HG03045 (cell line): ENCODE data around the gene AMHR2.

ENCODE experiments used
- ATAC-seq: cut with Tn5 transposase; IDR thresholded peaks from one replicate; pipeline ENCODE4 v1.9.1; 2021; ENCODE audit warnings: mild to moderate bottlenecking, moderate library complexity; ENCODE audit not compliant: unreplicated experiment

AMHR2 gene

GRCh38 chr12:53451661-53452158 is 28.1 kb downstream of the AMHR2 start, which contains the start of gene PCBP2:
PCBP2 (plus strand) TSS chr12:53452102; CDS start chr12:53454801, 2,699 bp downstream.
- peak; percentile 93 for ATAC-seq

GRCh38 chr12:53452159-53453077 is 28.8 kb downstream of the AMHR2 start:
- no peak for ATAC-seq

GRCh38 chr12:53453953-53454640 is 30.4 kb downstream of the AMHR2 start:
- no peak for ATAC-seq

- ATAC-seq = no peak
Observed at GRCh38 chr12:53454707-53455106, 31.1 kb downstream of the AMHR2 start.

- no peak for ATAC-seq
Observed at GRCh38 chr12:53456654-53457366, 33.2 kb downstream of the AMHR2 start.

GRCh38 chr12:53459097-53459496 is 35.4 kb downstream of the AMHR2 start:
- ATAC-seq = no peak

- ATAC-seq = no peak
Observed at GRCh38 chr12:53461059-53461458, 37.4 kb downstream of the AMHR2 start.

GRCh38 chr12:53461591-53461990 is 37.9 kb downstream of the AMHR2 start:
- no peak for ATAC-seq

GRCh38 chr12:53462935-53463334 is 39.3 kb downstream of the AMHR2 start:
- no peak for ATAC-seq

- no peak for ATAC-seq
Observed at GRCh38 chr12:53463802-53464560, 40.3 kb downstream of the AMHR2 start.

GRCh38 chr12:53464685-53465418 is 41.2 kb downstream of the AMHR2 start:
- no peak for ATAC-seq

GRCh38 chr12:53465679-53466078 is 42.0 kb downstream of the AMHR2 start:
- ATAC-seq = no peak

GRCh38 chr12:53466640-53467039 is 43.0 kb downstream of the AMHR2 start:
- no peak for ATAC-seq

- no peak for ATAC-seq
Observed at GRCh38 chr12:53467082-53467481, 43.4 kb downstream of the AMHR2 start.

- ATAC-seq = no peak
Observed at GRCh38 chr12:53467880-53468279, 44.2 kb downstream of the AMHR2 start.

- no peak for ATAC-seq
Observed at GRCh38 chr12:53468282-53468681, 44.6 kb downstream of the AMHR2 start.

- ATAC-seq = no peak
Observed at GRCh38 chr12:53472056-53472582, 48.5 kb downstream of the AMHR2 start.

GRCh38 chr12:53474077-53474476 is 50.4 kb downstream of the AMHR2 start:
- ATAC-seq = no peak

- ATAC-seq = no peak
Observed at GRCh38 chr12:53474819-53475218, 51.2 kb downstream of the AMHR2 start.
